OCI-LY3 (cell line): ENCODE results near the gene SOAT2.

Experiments used
- H2AFZ ChIP-seq: fragments of 200-600, 300-600 bp; shearing (Covaris generic); 2 replicates; pipeline ENCODE4 v1.6.0; 2014; ENCODE audit warnings: antibody characterized with exemption, low read depth, low read length
- H3K27ac ChIP-seq: fragments of 200-600, 300-600 bp; sonication (generic); 2 replicates; pipeline ENCODE4 v1.5.1; 2014; ENCODE audit warnings: mild to moderate bottlenecking, low read length, moderate library complexity, mixed read lengths
- H3K27me3 ChIP-seq: fragments of 200-600, 300-600 bp; sonication (generic); 2 replicates; pipeline ENCODE4 v1.6.1; 2014; ENCODE audit warnings: low read depth, low read length, mixed read lengths
- H3K36me3 ChIP-seq: fragments of 200-600, 300-600 bp; sonication (generic); replicated peaks from 2 replicates; pipeline ENCODE3; 2014; ENCODE audit warnings: low read depth, low read length, mixed read lengths
- H3K4me1 ChIP-seq: fragments of 300-600, 200-600 bp; sonication (generic); 2 replicates; pipeline ENCODE4 v1.6.1; 2014; ENCODE audit warnings: low read length, mixed read lengths
- H3K4me2 ChIP-seq: fragments of 200-600, 300-600 bp; sonication (generic); 2 replicates; pipeline ENCODE4 v1.6.1; 2014; ENCODE audit warnings: low read length, mixed read lengths
- H3K4me3 ChIP-seq: fragments of 300-600, 200-600 bp; sonication (generic); 2 replicates; pipeline ENCODE4 v1.5.1; 2014; ENCODE audit warnings: antibody characterized with exemption, mild to moderate bottlenecking, low read length, moderate library complexity
- H3K79me2 ChIP-seq: fragments of 300-600, 200-600 bp; shearing (Covaris generic); 2 replicates; pipeline ENCODE4 v1.6.1; 2014; ENCODE audit warnings: mild to moderate bottlenecking, low read length, mixed read lengths
- H3K9ac ChIP-seq: fragments of 300-600, 200-600 bp; shearing (Covaris generic); 2 replicates; pipeline ENCODE4 v1.6.0; 2014; ENCODE audit warnings: mild to moderate bottlenecking, low read length, moderate library complexity
- H3K9me3 ChIP-seq: fragments of 200-600, 300-600 bp; shearing (Covaris generic); 2 replicates; pipeline ENCODE4 v1.6.1; 2014; ENCODE audit warnings: low read length, mixed read lengths; ENCODE audit not compliant: insufficient read depth
- H4K20me1 ChIP-seq: fragments of 200-600, 300-600 bp; sonication (generic); 2 replicates; pipeline ENCODE4 v1.6.1; 2016; ENCODE audit warnings: low read length, mixed read lengths; ENCODE audit not compliant: insufficient read depth
- EZH2phosphoT487 ChIP-seq: fragments of 200-600 bp; shearing (Covaris generic); IDR thresholded peaks from 2 replicates; pipeline ENCODE4 v1.6.1; 2018; ENCODE audit warnings: antibody characterized with exemption, mixed run types, low read depth
- TF ChIP-seq, protein P1 (sequence below): fragments of 200-600, 300-600 bp; sonication (generic); IDR thresholded peaks from 2 replicates; pipeline ENCODE4 v1.5.1; 2014; ENCODE audit warnings: antibody characterized with exemption, low read length, low read depth

Gene SOAT2

DNA sequence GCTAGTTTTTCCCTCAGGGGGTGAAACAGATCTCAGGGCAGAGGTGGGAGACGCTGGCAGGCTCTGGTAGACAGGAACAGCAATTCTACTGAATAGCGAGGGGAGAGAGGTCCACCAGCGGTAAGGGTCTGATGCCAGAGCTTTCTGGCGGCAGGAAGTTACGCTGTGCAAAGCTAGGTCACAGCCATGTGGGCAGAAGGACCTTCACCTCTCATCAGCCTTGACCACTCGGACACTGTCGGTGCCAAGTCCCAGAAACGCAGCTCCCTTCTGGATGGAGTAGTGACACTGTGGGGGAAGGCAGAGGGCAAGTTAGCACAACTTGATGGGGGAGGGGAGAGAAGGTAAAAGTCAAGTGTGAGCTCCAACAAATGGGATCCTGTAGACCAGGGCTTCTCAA is 66.9 kb downstream of the SOAT2 start:
- Histone ChIP-seq H4K20me1 (no peaks in the 10 kb centered on the region), H3K4me3 (no peak overlapping the region), H3K36me3 (no peaks in the 10 kb centered on the region), H2AFZ (no peak overlapping the region), H3K79me2 (no peaks in the 10 kb centered on the region), H3K4me2 (no peak overlapping the region), H3K4me1 (peaks cover 2% of the 10 kb centered on the region), H3K27me3 (no peaks in the 10 kb centered on the region), H3K9me3 (no peaks in the 10 kb centered on the region), H3K27ac (no peak overlapping the region), H3K9ac (no peak overlapping the region)
- TF ChIP-seq, protein P1, sequence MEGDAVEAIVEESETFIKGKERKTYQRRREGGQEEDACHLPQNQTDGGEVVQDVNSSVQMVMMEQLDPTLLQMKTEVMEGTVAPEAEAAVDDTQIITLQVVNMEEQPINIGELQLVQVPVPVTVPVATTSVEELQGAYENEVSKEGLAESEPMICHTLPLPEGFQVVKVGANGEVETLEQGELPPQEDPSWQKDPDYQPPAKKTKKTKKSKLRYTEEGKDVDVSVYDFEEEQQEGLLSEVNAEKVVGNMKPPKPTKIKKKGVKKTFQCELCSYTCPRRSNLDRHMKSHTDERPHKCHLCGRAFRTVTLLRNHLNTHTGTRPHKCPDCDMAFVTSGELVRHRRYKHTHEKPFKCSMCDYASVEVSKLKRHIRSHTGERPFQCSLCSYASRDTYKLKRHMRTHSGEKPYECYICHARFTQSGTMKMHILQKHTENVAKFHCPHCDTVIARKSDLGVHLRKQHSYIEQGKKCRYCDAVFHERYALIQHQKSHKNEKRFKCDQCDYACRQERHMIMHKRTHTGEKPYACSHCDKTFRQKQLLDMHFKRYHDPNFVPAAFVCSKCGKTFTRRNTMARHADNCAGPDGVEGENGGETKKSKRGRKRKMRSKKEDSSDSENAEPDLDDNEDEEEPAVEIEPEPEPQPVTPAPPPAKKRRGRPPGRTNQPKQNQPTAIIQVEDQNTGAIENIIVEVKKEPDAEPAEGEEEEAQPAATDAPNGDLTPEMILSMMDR, result no peak
- no peak for TF ChIP-seq EZH2phosphoT487

DNA sequence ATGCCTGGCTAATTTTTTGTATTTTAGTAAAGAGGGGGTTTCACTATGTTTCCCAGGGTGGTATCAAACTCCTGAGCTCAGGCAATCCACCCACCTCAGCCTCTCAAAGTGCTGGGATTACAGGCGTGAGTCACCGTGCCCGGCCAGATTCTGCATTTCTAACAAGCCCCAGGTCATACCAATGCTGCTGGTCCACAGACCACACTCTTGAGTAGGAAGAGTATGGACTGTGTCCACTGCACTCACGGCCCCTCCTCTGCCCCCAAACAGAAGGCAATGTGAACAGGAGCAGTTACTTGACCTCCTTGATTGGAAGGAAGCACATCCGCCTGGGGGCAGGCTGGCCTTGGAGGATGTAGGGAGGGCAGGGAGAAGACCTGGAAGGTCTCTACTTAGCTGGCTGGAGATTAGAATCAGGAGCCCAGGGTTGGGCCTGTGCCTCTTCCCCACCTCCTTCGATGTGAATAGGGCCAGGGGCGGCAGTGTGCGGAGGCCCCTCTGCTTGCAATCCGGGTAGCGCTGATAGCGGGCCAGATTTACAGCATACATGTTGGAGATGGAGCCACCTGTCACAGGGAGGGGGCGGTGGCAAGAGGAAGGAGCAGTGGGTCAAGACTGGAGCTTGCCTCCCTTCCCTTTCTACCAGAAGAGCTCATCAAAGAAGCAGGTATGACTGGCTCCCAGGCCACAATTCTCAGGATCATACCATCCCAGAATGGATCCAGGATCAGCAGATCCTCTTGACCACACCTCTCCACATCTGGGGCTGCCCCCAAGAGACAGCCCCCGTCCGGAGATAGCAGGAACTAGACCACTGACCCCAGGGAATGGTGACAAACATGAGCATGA is 67.8 kb downstream of the SOAT2 start:
- Histone ChIP-seq H3K4me3 (no peak overlapping the region), H3K9me3 (no peaks in the 10 kb centered on the region), H3K27ac (no peak overlapping the region), H3K27me3 (no peaks in the 10 kb centered on the region), H4K20me1 (no peaks in the 10 kb centered on the region), H3K4me2 (no peak overlapping the region), H3K4me1 (peaks cover 11% of the 10 kb centered on the region), H2AFZ (no peak overlapping the region), H3K79me2 (no peaks in the 10 kb centered on the region), H3K9ac (no peak overlapping the region), H3K36me3 (no peaks in the 10 kb centered on the region)
- no peak for TF ChIP-seq EZH2phosphoT487
- TF ChIP-seq, protein P1, result no peak

DNA sequence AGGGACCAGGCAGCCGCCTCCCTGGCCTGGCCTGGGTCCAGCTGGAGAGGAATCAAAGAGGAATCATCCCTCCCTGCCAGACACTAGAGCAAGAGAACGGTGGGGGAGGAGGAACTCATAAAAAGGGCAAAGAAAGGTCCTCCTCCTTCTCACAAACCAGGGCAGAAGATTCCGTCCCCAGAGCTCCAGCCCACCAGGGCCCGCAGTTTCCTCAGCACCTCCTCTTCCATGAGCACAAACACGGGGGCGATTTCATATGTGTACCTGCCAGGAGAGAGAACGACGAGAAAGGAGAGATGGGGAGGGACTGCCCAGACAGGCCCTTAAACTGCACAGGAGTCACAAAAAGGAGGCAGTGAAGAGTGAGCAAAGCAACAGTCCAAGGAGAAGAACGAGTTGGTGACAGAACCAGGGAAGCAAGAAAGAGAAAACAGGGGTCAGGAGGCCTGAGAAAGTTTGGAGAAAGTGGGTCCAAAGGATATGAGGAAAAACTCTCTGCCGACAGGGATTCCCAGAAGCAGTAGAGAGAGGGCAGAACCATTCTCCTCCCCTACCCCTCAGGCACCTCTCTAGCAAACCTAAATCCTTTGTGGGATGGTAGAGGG is 68.5 kb downstream of the SOAT2 start:
- Histone ChIP-seq H3K36me3 (no peaks in the 10 kb centered on the region), H3K9ac (no peak overlapping the region), H4K20me1 (no peaks in the 10 kb centered on the region), H3K4me1 (peaks cover 11% of the 10 kb centered on the region), H3K4me3 (no peak overlapping the region), H3K9me3 (no peaks in the 10 kb centered on the region), H3K27me3 (no peaks in the 10 kb centered on the region), H2AFZ (no peak overlapping the region), H3K79me2 (no peaks in the 10 kb centered on the region), H3K4me2 (no peak overlapping the region), H3K27ac (no peak overlapping the region)
- TF ChIP-seq, protein P1, result no peak
- TF ChIP-seq EZH2phosphoT487, result no peak

DNA sequence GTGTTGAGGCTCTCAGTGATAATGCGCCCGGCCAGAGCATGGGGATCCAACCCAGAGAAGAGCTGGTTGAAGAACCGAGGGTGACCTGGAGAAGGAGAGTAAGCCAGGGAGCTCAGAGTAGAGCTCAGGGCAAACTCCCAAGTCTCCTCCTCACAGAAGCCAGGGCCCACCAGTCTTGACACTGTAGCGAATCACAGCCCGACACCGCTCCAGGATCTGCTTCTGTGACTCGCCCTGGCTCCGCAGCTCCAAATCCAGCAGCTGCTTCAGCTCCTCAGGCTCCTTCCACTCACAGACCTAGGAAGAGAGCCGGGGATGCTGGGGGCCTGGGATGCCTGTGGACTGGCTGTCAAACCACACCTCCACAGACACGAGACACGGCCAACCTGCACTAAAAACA is 69.1 kb downstream of the SOAT2 start:
- TF ChIP-seq EZH2phosphoT487, result no peak
- TF ChIP-seq, protein P1, result no peak
- no peaks in the 10 kb centered on the region for H3K9me3 ChIP-seq
- no peaks in the 10 kb centered on the region for H3K79me2 ChIP-seq
- no peaks in the 10 kb centered on the region for H4K20me1 ChIP-seq
- H3K9ac ChIP-seq, result no peak overlapping the region
- no peak overlapping the region for H3K4me2 ChIP-seq
- no peaks in the 10 kb centered on the region for H3K36me3 ChIP-seq
- no peak overlapping the region for H3K4me3 ChIP-seq
- peaks cover 11% of the 10 kb centered on the region for H3K4me1 ChIP-seq
- no peak overlapping the region for H3K27ac ChIP-seq
- H2AFZ ChIP-seq, result no peak overlapping the region
- no peaks in the 10 kb centered on the region for H3K27me3 ChIP-seq
